Right ventricle myocardium inferior (tissue), 1 donor: ENCODE measurements around the gene CACNG7. TPM values are rescaled to one million over a fixed set of nuclear protein-coding genes. Genes with fewer than 3 reads are reported as not detected.
A peak's percentile ranks its signal among the peaks of the same experiment; 100 is the strongest.

Source experiments
- ATAC-seq: fragments of 200-7000 bp; cut with Tn5 transposase; one replicate; pipeline ENCODE4 v1.9.1; 2020; ENCODE audit warnings: mild to moderate bottlenecking, moderate library complexity
- DNase-seq: peaks from one replicate; pipeline ENCODE4 v3.0.0; 2021; ENCODE audit errors: missing footprints
- intact Hi-C: fragments of 100-400 bp; cut with DNase I; formaldehyde crosslinking; loops from one replicate; pipeline ENCODE4 v1.11.0; 2022
- total RNA-seq: library from RNA; stranded (reverse); fragmentation: NEBNext Ultra II Directional; extraction: Animal tissue kit (Norgen Biotek cat#: 25700); gene quantifications from one replicate; pipeline ENCODE4 v1.2.1, GENCODE V29; 2021
- donor health status: DM: no; HTN: yes; CAD: no; lungs with severe emphysema.

Gene CACNG7
- total RNA-seq, 1 donor from 2014 or later, result not detected

DNA sequence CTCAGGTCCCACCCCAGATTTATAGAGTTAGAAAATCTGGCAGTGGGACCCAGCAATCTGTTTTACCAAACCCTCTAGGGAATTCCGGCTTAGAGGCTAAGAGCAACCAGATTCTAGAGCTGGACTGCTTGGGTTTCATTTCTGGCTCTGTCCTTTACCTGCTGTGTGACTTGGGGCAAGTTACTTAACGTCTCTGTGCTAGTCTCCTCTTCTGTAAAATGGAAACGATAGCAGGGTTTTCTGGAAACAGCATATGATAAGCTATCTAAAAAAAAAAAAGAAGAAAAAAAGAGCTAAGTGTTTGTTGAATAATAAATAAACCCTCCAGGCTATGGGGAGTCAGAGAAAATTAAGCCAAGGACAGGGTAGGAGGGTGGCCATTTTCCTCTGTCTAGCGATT is 11.6 kb upstream of the CACNG7 start:
- intact Hi-C loops, result no loop called here

DNA sequence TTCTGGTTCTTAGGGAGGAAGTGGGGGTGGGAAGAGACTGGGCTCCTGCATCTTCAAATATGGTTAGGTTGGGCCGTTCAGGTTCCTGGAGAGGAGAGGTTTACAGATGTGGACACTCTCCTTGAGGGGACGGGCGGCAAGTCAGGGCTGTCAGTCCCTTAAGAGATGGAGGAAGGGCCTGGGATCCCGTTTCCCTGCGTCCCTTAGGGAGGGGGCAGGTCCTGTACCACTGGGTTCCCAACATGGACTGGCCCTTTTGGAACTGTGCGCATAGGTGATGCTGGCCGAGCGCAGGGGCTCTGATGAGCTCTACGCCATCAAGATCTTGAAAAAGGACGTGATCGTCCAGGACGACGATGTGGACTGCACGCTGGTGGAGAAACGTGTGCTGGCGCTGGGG is 10.9 kb upstream of the CACNG7 start:
- DNase-seq (no peak), ATAC-seq (no peak)
- intact Hi-C loops, result no loop called here

More for the DNA sequence above, 11.6 kb upstream of the CACNG7 start:
- ATAC-seq (no peak), DNase-seq (no peak)

DNA sequence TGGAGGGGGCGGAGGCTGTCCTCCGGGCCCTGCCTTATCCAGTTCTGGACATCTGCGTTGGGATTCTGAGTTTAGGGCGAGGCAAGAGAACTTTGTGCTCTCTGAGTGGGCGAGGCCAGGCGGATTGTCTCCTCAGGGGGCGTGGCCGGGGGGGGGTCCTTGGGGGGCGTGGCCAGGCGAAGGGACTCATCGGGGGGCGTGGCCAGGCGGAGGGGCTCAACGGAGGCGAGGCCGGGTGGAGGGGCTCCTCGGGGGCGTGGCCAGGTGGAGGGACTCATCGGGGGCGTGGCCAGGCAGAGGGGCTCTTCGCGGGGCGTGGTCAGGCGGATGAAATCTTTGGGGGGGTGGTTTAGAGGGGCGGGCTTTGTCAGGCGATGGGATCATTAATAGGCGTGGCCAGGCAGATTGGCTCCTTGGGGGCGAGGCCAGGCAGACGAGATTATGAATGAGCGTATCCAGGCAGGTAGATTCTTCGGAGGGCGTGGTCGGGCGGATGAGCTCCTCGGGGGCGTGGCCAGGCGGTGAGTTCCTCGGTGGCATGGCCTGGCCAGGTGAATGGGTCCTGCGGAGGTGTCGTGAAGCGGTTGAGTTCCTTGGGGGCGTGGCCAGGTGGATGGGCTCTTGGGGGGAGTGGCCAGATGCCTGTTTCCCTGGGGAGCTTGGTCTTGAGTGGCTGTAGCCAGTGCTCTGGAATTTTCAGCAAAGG is 10.3 kb upstream of the CACNG7 start:
- intact Hi-C loops, result no loop called here
- no peak for DNase-seq
- ATAC-seq, result no peak

DNA sequence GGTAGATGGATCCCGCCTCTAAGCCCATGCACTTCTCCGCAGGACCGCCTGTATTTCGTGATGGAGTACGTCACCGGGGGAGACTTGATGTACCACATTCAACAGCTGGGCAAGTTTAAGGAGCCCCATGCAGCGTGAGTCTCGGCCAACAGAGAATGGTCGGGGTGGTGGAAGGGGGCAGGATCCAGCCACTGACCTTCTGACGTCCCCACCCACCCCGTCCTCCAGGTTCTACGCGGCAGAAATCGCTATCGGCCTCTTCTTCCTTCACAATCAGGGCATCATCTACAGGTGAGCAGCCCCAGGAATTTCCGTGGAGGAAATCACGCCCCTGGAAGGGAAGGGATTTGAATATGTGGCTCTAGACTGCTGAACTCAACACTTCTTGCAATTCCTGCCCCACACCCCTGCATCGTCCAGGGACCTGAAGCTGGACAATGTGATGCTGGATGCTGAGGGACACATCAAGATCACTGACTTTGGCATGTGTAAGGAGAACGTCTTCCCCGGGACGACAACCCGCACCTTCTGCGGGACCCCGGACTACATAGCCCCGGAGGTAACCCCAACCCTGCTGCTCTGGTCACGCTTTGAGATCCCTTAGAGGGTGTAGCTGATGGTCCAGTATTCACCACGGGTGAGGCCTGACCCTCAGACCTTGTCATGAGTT is 8.8 kb upstream of the CACNG7 start:
- DNase-seq, result no peak
- no peak for ATAC-seq
- intact Hi-C loops, result no loop called here

- ATAC-seq, result no peak
- intact Hi-C loops, result no loop called here
- DNase-seq, result no peak
Measured at GRCh38 chr19:53903055-53903680, 5.9 kb upstream of the CACNG7 start.

GRCh38 chr19:53904909-53905308 is 4.2 kb upstream of the CACNG7 start:
- intact Hi-C loops, result loop anchor here (5.0 kb wide), 1 partner anchor 117 kb away; no protein-coding TSS in a partner anchor
- no peak for ATAC-seq
- DNase-seq, result no peak

DNA sequence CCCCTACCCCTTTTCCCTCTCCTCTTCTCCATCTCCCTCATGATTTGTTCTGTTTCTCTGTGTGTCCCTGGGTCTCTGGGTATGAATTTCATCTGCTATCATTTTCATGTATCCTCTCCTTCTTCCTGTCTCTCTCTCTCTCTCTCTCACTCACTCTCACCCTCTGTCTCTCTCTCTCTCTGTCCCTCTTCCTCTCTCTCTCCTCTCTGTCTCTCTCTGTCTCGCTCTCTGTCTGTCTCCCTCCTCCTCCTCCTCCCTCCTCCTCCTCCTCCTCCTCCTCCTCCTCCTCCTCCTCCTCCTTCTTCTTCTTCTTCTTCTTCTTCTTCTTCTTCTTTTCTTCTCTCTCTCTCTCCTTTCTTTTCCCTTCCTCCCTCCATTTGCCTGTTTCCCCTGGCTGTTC is 3.3 kb upstream of the CACNG7 start:
- DNase-seq (no peak), ATAC-seq (no peak)
- intact Hi-C loops, result loop anchor here (5.0 kb wide), 1 partner anchor 117 kb away; no protein-coding TSS in a partner anchor

DNA sequence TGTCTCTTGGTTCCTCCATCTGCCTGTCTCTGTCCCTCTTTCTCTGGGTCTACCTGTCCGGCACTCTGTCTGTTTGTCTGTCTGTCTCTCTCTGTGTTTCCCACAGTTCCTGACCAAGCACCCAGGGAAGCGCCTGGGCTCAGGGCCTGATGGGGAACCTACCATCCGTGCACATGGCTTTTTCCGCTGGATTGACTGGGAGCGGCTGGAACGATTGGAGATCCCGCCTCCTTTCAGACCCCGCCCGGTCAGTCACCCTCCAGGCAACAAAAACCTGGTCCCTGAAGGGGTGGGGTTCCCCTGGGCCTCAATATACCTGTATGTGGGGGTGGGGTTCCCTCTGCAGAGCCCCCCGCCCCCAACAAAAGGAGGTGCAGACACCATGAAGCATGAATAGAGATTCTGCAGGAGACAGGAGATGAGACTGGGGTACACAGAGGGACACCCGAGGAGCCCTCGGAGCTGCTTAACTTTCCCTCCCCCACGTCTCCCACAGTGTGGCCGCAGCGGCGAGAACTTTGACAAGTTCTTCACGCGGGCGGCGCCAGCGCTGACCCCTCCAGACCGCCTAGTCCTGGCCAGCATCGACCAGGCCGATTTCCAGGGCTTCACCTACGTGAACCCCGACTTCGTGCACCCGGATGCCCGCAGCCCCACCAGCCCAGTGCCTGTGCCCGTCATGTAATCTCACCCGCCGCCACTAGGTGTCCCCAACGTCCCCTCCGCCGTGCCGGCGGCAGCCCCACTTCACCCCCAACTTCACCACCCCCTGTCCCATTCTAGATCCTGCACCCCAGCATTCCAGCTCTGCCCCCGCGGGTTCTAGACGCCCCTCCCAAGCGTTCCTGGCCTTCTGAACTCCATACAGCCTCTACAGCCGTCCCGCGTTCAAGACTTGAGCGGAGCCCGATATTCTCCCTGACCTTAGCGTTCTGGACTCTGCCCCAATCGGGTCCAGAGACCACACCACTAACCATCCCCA is 2.6 kb upstream of the CACNG7 start:
- ATAC-seq (no peak), DNase-seq (peak; percentile 75)
- intact Hi-C loops, result loop anchor here (5.0 kb wide), 1 partner anchor 116 kb away; no protein-coding TSS in a partner anchor

DNA sequence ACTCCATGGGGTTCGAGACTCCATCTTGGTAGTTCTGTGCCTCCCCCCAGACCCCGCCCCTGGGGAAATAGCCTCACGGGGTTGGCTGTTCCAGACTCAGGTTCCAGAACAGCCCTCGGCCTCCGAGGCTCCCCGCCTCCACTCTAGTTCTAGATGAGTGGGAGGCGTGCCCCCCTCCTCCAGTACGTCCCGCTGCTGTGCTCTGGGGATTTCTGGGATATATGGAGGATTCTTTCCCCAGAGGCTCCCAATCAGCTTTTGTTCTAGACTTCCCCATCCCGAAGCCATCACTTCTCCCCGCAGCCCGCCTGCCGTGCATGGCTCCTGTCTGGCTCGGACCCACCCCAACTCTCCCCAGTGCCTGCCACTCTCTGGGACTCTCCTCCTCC is 1.9 kb upstream of the CACNG7 start:
- DNase-seq, result no peak
- intact Hi-C loops, result loop anchor here (5.0 kb wide), 1 partner anchor 115 kb away; no protein-coding TSS in a partner anchor
- ATAC-seq, result no peak

DNA sequence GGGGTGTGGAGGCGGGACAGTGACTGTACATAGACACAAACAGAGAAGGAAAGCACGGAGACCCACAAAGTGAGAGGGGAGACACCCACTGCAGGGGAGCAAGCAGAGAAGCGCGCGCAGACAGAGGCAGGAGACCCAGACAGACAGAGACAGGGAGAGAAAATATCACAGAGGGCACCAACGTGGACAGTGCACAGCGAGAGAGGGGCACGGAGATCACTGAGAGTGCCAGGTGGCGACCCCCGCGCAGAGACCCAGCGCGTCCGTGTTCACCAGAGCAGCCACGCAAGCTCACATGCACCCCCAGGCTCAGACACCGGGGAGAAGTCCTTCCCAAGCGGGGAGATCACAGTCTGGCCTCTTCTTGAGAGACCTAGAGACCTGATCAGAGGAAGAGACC is 1.4 kb upstream of the CACNG7 start:
- ATAC-seq, result no peak
- no peak for DNase-seq
- intact Hi-C loops, result loop anchor here (5.0 kb wide), 1 partner anchor 115 kb away; no protein-coding TSS in a partner anchor

GRCh38 chr19:53908106-53908934 is 758 bp upstream of the CACNG7 start:
- DNase-seq (no peak), ATAC-seq (no peak)
- intact Hi-C loops, result loop anchor here (5.0 kb wide), 1 partner anchor 114 kb away; no protein-coding TSS in a partner anchor

DNA sequence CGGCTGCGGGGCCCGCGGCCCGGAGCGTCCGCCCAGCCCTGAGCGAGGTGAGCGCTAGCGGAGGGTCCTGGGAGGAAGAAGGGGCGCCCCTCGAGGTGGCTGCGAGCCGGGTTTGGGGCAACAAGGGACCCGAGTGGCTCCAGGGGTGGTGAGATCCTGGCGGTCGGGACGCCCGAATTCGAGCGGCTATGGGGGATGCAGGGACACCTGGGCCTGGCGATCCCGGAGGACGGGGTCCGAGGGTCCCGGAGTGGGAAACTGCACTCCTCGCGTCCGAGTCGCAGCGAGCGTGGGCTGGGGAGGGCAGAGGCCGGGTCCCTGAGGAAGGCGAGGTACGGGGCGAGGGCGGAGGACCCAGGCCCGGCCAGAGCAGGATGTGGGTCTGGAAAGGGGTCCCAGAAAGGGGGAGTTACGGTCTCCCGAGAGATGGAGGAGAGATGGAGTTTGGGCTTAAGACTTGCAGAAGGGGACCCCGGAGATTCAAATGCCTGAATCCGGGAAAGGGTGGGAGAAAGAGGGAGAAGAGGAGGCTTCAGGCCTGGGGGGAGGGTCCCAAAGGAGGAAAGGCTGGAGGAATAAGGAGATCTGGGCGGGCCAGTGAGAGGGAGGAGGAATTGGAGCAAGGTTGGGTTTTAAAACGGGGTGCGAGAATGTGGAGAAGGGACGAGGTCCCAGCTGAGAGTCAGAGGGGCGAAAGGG is 542 bp downstream of the CACNG7 start:
- ATAC-seq (no peak), DNase-seq (no peak)
- intact Hi-C loops, result loop anchor here (5.0 kb wide), 1 partner anchor 113 kb away; no protein-coding TSS in a partner anchor

DNA sequence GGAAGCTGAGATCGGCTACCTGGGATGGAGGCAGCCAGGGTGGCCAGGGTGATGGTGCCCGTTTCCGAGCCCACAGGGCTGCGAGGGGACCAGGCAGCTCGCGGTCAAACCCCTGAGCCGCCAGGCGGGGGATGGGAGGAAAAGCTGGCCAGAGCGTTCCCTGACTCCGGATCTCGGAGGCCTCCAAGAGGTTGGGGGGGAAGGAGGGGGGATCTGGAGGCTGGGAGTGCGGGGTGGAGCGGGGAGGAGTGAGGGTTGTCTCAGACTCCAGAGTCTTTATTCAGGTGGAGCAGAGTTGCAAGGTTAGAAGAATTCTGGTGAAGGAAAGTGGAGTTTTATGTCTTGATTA is 1.1 kb downstream of the CACNG7 start:
- ATAC-seq, result no peak
- DNase-seq, result no peak

GRCh38 chr19:53912653-53913052 is 3.6 kb downstream of the CACNG7 start:
- DNase-seq, result peak; percentile 74
- intact Hi-C loops, result no loop called here
- no peak for ATAC-seq

More for the DNA sequence above, 1.1 kb downstream of the CACNG7 start:
- intact Hi-C loops, result no loop called here

GRCh38 chr19:53915000-53915399 is 5.9 kb downstream of the CACNG7 start:
- no peak for ATAC-seq

GRCh38 chr19:53916004-53916403 is 6.9 kb downstream of the CACNG7 start:
- ATAC-seq (no peak), DNase-seq (no peak)
- intact Hi-C loops, result no loop called here

More at GRCh38 chr19:53915000-53915399, 5.9 kb downstream of the CACNG7 start:
- no peak for DNase-seq
- intact Hi-C loops, result no loop called here

GRCh38 chr19:53917356-53917755 is 8.3 kb downstream of the CACNG7 start:
- no peak for ATAC-seq
- DNase-seq, result no peak
- intact Hi-C loops, result no loop called here
